Upper lobe of left lung (tissue), 4 donors: ENCODE data around the gene ADCY6.

Experiments
- POLR2A ChIP-seq, 4 donors: fragments of 450-650 bp; IDR thresholded peaks; one replicate each; pipeline ENCODE4 v1.5.1; 2016 to 2017; ENCODE audit warnings: antibody characterized with exemption in 4 of 4, mild to moderate bottlenecking in 2 of 4
- TF ChIP-seq, protein P1 (sequence below), 6 experiments: fragments of 450-650 bp in 4 of 6; fragments of 200-600 bp in 2 of 6; sonication (generic) in 2 of 6; IDR thresholded peaks; one replicate each; pipeline ENCODE4 v1.5.1; 2016 to 2019; ENCODE audit warnings: antibody characterized with exemption in 6 of 6

DNA sequence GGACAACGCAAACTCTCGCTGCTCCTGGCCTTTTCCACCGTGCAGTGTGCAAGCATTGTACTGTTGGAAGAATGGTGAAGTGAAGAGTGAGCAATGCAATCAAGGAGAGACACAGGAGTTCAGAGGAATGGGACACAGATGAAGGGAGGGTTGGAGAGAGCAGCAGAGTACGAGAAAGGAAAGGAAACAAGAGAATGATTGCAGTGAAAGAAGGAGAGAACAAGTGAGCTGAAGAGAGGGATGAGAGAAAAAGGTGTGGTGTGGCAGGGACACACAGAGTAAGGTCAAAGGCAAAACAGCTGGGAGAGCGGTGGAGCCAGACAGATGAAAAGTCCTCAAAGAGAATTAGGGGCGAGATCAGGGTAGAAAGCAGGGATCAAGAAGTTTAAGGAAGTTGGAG lies 42.4 kb upstream of the ADCY6 start:
- TF ChIP-seq, protein P1, sequence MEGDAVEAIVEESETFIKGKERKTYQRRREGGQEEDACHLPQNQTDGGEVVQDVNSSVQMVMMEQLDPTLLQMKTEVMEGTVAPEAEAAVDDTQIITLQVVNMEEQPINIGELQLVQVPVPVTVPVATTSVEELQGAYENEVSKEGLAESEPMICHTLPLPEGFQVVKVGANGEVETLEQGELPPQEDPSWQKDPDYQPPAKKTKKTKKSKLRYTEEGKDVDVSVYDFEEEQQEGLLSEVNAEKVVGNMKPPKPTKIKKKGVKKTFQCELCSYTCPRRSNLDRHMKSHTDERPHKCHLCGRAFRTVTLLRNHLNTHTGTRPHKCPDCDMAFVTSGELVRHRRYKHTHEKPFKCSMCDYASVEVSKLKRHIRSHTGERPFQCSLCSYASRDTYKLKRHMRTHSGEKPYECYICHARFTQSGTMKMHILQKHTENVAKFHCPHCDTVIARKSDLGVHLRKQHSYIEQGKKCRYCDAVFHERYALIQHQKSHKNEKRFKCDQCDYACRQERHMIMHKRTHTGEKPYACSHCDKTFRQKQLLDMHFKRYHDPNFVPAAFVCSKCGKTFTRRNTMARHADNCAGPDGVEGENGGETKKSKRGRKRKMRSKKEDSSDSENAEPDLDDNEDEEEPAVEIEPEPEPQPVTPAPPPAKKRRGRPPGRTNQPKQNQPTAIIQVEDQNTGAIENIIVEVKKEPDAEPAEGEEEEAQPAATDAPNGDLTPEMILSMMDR (IDR thresholded peaks at IDR 0.05): no peak
- no peak for TF ChIP-seq POLR2A (IDR thresholded peaks at IDR 0.05)
